HS-5 (cell line): ENCODE measurements around the gene ITGB3.

ENCODE experiments used
- DNase-seq: peaks from one replicate; pipeline ENCODE4 v3.0.0-alpha.2; 2012; ENCODE audit warnings: low read depth

Gene ITGB3

DNA sequence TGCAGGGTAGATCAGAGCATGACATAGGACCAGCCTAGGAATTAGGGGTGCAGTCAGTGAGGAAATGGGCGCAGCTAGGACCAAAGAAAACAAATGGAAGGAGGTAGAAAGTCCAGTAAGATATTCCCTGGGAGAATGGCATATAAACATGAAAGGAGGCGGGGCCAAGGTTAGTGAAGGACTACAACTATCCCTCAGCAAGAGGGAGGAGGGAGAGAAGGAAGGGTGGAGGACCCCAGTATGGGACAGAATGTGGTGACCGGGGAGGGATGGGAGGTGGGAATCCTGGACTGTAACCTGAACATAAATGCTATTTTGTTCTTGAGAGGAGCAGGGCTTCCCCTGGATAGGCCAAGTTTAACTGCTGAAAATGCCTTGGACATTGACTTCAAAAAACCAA lies 22.8 kb downstream of the ITGB3 start:
- DNase-seq = no peak

DNA sequence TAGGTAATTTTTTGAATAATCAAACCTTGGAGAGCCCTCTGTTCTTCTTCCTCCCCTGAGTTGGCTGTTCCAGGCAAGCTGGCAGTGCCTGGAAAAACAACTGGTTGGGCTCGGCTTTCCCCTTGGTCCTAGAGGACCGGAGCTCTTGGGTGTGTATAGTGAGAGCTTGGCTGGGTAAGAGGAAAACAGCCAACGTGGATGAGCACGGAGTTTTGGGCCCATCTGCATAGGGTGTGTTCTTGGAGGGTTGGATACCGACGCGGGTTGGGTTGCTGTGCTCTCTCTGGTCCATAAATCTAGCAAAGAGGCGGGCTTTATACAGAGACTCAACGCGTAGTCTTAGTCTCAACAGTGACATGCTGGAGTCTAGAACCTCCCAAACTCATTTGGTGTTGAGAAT lies 23.2 kb downstream of the ITGB3 start:
- no peak for DNase-seq

DNA sequence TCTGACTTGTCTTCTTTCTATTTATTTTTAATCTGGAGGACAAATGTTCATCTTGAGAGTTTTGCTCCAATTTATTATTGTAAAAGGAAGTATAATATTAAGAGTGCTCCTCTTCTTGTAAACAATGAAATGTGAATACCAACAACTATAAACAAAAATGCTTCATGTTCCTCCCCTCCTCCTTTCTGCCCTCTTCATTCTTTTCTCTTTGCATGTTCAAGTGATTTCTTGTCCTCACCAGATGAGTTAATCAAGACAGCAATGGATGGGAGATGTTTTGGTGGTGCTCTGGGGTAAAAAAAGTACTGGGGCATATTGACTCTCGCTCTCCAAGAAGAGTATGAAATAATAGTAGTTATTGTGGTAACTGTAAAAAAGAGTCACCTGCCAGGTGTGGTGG lies 24.3 kb downstream of the ITGB3 start:
- no peak for DNase-seq

DNA sequence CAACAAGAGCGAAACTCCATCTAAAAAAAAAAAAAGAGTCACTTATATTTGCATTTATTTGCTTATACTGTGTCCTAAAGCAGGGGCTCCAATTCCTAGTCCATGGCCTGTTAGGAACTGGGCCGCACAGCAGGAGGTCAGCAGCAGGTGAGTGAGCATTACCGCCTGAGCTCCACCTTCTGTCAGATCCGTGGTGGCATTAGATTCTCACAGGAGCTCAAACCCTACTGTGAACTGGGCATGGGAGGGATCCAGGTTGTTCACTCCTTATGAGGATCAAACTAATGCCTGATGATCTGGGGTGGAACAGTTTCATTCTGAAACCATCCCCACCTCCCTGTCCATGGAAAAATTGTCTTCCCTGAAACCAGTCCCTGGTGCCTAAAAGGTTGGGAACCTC lies 24.9 kb downstream of the ITGB3 start:
- DNase-seq = no peak

DNA sequence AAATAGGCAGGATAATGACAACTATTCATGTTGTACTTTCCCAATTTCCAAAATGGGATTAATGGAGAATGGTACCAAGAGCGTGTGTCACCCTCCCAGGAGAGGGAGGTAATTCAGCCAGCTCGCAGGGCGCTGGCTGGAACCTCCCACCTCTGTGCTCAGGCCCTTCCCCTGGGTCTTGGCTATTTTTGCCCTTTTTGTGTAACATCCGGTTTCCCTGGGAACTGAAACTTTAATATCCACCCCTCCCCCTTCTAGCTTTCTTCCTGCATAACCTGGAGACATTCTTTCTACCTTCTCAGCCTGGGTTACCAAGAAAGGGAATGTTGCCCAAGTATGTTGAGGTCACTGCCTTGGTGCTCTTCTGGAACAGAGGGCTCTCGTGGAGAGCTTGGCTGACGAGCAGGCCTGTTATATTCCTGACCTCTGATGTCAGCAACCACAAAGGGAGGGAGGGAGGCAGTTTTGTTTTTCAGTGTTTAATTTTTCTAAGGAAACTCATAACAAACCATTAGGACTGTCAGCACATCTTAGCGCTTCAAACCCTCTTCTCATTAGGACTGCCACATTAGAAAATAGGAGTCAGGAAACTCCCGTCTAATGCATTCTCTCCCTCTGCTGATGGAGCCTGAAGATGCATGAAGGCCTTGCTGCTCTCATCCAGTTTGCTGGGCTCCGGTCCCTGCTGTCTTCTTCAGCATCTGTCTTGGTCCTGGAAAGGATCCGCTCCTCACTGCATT lies 25.6 kb downstream of the ITGB3 start:
- peak; percentile 95 for DNase-seq

DNA sequence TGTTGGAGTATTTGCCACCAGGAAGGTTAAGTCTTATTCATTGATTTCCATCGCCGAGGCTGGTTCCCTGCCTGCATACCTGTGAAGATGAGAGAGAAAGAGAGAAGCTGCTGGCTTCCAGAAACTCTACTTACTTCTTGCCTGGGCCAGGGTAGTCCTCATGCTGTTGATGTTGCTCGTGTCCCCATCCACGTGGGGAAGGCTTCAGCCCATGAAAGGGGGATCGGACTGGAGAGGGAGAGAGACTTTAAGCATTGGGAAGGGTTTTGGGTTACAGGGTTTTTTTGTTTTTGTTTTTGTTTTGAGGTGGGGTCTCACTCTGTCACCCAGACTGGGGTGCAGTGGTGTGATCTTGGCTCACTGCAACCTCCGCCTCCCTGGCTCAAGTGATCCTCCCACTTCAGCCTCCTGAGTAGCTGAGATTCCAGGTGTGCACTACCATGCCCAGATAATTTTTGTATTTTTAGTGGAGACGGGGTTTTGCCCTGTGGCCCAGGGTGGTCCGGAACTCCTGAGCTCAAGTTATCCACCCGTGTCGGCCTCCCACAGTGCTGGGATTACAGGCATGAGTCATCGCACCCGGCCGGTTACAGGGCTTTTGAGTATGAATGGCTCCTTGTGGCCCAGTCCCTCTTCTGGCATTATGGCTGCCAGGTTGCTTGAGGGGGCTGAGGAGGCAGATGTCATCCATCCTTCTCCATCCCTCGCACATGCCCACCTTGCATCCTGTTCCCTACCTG lies 26.6 kb downstream of the ITGB3 start:
- no peak for DNase-seq

DNA sequence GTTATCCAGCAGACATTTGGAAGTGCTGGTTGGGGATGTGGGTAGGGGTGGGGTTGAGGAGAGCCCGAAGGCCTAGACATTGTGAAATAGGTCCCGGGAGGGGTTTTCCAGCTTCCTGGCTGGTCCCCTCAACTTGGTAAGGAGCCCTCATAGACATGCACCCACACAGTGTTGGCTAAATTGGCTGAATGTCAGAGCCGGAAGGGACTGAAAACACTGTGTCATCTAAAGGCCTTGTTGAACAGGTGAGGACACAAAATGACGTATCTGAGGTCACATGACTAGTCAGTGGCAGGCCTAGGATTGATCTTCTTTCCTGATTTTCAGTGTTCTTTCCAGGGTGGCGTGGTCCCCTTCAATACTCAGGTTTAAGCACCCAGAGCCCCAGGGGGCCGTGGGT lies 27.6 kb downstream of the ITGB3 start:
- no peak for DNase-seq

DNA sequence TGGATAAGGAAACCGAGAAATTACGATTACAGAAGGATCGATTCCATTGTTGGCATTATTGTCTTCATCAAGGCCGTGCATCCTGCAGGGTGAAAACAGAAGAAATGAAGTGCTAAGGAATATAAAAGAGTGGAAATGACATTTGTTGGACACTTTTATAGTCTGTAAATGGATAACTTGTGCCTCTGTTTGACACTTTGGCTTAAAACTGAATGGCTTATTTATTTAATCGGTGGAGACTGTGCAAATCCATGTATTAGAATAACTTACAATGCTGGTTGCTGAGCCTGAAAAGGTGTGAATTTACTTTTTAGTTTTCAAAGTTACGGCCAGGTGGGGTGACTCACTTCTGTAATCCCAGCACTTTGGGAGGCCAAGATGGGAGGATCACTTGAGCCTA lies 31.4 kb downstream of the ITGB3 start:
- no peak for DNase-seq

DNA sequence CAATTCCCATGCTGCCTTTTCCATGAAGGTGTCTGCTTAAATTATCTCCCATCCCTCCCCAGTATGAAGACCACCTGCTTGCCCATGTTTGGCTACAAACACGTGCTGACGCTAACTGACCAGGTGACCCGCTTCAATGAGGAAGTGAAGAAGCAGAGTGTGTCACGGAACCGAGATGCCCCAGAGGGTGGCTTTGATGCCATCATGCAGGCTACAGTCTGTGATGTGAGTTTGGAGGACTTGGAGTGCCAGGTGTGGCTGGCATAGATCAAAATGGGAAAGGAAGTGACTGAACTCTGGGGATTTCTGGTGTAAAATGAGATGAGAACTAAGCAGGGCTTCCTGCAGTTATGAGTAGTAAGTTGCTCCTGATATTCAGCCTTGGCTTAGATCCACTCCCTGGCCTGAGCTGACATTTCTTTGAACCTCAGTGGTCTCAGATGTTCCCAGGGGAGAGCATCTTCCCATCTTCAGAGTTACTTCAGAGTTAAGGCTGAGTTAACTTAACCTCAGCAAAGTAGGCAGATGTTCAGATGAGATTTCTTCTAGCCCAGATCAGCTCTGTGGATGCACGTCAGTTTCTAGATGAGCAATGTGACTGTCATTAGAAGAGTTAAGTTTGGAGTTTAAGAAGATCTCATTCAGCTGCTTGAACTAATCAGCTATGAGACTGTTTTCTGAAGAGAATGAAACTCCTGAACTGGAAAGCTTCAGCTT lies 32.7 kb downstream of the ITGB3 start:
- no peak for DNase-seq

DNA sequence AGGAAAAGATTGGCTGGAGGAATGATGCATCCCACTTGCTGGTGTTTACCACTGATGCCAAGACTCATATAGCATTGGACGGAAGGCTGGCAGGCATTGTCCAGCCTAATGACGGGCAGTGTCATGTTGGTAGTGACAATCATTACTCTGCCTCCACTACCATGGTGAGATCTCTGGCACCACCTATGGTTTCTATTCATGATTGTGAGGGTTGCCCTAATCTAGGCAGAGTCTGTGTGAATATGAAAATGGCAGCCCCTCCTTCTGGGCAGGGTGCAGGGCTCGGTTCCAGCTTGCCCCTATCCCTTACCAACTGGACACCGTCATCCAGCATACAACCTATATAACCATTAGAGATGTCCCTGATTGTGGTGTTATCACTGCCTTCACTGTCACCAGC lies 33.4 kb downstream of the ITGB3 start:
- DNase-seq = no peak

DNA sequence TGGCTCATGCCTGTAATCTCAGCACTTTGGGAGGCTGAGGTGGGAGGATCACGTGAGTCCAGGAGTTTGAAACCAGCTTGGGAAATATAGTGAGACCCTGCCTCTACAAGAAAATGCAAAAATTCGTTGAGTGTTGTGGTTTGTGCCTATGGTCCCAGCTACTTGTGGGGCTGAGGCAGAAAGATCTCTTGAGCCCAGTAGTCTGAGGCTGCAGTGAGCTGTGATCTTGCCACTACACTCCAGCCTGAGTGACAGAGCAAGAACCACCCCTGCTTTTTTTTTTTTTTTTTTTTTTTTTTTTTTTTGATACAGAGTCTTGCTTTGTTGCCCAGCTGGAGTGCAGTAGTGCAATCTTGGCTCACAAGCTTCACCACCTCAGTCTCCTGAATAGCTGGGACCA lies 34.0 kb downstream of the ITGB3 start:
- no peak for DNase-seq

DNA sequence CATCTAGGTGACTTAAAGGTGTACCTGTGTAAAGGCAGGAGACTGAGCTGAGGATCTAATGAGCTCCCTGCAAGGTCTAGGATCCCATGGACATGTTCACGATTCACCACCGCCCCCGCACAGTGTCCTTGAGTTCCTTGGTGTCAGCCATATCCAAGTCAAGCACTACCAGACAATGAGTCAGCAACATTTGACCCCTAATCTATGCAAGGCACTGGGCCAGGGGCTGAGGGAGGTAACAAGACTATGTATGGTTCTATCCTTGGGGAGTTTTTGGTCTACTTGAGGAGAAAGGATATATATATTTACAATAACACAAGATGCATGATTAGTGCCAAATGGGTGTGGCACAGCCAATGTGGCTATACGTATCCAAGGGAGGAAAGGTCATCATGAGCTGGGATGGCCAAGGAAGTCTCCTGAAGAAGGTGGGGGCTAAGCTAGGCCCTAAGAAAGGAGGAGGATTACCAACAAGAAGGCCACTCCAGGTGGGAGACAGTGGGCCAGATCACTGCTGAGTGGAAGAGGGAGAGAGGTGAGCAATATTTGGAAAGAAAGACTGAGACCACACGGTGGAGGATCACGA lies 35.0 kb downstream of the ITGB3 start:
- DNase-seq = no peak

DNA sequence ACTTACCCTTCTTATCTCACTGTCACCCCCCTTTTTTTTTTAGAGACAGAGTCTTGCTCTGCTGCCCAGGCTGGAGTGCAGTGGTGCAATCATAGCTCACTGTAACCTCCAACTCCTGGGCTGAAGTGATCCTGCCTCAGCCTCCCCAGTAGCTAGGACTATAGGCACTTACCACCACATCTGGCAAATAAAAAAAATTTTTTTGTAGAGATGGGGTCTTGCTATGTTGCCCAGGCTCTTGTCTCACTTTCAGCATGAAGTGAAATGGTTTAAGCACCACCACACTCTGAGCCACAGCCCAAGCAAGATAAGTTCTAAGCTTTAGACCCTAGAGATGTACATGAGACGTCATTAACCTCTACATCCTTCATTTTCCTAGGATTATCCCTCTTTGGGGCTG lies 35.7 kb downstream of the ITGB3 start:
- no peak for DNase-seq

DNA sequence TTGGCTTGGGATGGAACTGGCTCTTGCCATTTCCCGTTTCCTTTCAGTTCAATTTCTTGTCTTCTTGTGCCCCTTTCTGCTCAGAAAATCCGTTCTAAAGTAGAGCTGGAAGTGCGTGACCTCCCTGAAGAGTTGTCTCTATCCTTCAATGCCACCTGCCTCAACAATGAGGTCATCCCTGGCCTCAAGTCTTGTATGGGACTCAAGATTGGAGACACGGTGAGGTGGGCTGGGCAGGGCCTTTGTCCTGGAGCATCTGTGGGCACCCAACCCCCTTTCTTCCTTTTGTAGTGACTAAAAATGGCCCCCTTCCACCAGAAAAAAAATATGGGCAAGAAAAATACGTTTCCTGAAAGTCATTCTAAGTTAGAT lies 37.2 kb downstream of the ITGB3 start:
- DNase-seq = no peak

DNA sequence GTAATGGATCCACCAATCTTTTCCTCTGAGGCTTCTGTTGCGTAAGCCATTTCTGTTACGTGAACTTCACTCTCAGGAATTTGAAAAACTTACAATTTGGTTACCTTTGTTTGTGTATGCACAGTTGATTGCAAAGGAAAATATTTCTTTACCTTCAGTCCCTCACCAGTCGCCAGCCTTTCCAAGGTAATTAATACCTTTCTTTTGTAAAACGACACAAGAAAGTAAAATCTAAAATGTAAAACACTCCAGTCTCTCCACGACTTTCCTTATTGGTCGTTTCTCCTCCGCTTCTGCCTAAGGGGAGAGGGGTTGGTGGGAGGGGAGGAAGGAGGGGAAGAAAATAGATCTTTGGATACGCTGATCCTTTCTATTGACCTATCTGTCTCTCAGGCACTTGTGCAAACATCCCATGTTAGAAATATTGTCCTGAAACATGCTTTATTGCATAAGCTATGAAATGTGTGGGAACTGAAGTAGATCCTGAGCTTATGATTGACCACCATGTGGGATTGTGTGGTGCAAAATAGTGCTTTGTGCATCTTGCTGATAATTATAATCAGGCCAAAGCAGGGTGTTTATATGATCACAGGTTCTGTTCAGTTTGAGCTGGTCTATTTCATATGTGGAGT lies 37.7 kb downstream of the ITGB3 start:
- no peak for DNase-seq

DNA sequence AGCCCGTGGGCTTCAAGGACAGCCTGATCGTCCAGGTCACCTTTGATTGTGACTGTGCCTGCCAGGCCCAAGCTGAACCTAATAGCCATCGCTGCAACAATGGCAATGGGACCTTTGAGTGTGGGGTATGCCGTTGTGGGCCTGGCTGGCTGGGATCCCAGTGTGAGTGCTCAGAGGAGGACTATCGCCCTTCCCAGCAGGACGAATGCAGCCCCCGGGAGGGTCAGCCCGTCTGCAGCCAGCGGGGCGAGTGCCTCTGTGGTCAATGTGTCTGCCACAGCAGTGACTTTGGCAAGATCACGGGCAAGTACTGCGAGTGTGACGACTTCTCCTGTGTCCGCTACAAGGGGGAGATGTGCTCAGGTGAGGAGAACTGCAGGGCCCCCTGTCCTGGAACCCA lies 38.6 kb downstream of the ITGB3 start:
- DNase-seq = no peak

DNA sequence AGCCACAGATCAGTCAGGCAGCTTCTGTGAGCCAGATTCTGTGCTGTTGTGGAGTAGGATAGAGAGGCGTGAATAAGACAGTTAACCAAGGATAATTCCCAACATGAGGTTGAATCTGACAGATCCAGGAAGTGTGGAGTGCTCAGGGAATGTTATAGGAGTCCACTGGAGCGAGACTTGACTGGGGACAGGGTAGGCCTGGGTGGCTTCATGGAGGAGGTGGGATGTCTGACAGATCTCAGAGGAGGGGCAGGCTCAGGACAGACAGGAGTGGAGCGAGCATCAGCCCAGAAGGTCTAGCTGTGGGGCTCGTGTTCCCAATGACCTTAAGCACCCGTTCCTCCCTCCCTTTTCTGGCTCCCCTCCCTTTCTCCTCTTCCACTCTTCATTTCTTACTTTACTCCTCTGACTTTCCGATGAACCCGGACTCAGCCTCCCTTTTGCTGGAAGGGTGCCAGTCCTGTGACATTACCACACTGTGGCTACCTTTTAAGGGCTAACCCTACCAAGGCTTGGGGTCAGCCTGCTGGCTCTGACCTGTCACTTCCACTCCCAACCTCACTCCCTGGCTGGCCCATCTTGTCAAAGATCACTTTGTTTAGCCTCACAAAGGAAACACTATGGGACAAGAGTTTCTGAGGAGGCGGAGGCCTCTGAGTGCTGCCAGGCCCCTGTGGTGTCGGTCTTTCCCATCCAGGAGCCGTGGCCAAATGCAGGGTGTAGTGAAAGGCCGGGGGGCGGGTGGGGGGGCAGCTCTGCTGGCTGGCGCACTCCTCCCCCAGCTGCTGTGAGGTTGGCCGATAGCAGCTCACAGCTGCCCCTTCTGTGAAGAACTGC lies 41.6 kb downstream of the ITGB3 start:
- no peak for DNase-seq

DNA sequence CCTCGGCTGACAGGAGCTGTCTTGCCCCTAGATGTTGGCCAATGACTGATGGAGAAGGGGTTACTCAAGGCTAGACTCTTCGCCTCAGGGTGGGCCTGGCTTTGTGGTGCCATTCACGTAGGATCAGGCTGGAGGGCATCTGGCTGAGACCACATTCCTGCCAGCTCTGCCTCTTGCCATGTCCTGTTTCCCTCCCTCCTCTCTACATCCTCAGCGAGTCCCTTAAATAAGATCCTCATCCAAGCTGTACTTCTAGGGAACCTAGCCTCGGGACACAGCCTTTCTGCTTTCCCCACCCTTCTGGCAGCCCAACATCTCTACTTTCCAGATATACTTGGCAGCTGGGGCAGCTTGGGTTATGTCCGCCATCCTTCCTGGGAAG lies 42.2 kb downstream of the ITGB3 start:
- DNase-seq = no peak

DNA sequence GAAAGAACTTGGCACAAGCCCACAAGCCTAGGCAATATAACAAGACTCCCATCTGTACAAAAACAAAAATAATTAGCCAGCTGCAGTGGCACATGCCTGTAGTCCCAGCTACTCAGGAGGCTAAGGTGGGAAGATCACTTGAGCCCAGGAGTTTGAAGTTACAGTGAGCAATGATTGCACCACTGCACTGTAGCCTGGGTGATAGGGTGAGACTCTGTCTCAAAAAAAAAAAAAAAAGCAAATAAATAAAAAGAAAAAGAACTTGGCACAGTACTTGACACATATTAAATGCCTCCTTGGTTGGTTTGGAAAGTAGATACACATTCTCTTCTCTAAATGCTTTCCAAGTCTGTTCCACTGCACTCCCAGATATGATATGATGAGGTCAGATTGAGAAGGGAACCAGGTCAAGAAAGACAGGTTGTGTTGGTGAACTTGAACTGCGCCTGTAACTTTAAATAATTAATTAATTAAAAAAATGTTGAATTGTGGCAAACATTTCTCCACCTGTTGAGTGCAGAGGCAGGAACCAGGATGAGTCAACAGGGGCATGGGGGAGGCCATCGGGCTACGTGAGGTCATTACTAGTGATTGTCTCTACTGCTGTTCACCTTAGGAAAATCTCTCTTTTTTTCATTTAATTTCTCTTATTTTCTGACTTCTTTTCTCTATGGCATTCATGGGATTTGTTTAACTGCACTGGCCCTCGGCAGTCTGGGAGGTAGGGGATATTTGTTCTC lies 44.2 kb downstream of the ITGB3 start:
- no peak for DNase-seq

DNA sequence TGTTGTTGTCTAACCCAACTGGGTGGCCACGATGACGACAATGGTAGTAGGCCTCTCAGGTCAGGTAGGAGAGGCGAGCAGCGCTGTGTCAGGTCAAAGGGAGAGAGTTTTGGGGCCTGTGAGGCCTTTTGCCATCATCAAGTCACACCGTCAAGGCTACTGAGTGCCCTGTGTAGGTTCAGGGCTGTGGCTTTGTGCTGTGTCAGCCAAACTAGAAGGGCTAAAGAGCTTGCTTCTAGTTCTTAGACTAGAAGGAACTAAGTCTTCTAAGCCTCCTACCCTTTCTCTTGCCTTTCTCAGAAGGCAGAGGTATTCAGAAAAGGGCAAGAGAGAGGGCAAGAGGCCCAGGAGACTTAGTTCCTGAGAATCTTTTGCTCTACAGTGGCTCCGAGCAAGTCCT lies 45.1 kb downstream of the ITGB3 start:
- no peak for DNase-seq
